Measurements from ENCODE around the gene COG5.

The COG5 gene

GRCh38 chr7:107453388-107453787 lies 110.3 kb downstream of the COG5 start:
- DNase-seq: no peak

GRCh38 chr7:107450970-107451369 lies 112.8 kb downstream of the COG5 start:
- DNase-seq: no peak

GRCh38 chr7:107446988-107447387 lies 116.7 kb downstream of the COG5 start:
- no peak for DNase-seq

- no peak for DNase-seq
These were observed 117.2 kb downstream of the COG5 start for GRCh38 chr7:107446531-107446930.

- no peak for DNase-seq
These were observed 121.0 kb downstream of the COG5 start for GRCh38 chr7:107442678-107443077.

GRCh38 chr7:107441581-107442422 lies 121.9 kb downstream of the COG5 start:
- no peak for DNase-seq

GRCh38 chr7:107439025-107439424 lies 124.7 kb downstream of the COG5 start:
- DNase-seq: no peak

GRCh38 chr7:107435749-107436148 lies 128.0 kb downstream of the COG5 start:
- DNase-seq: no peak

GRCh38 chr7:107432261-107432660 lies 131.5 kb downstream of the COG5 start:
- DNase-seq: no peak

- DNase-seq: no peak
These were observed 133.7 kb downstream of the COG5 start for GRCh38 chr7:107430057-107430456.

GRCh38 chr7:107428642-107429041 lies 135.1 kb downstream of the COG5 start:
- peak; percentile 14 for DNase-seq

- DNase-seq: no peak
These were observed 136.3 kb downstream of the COG5 start for GRCh38 chr7:107427462-107427861.

GRCh38 chr7:107414198-107414597 lies 149.5 kb downstream of the COG5 start:
- no peak for DNase-seq

- DNase-seq: no peak
These were observed 155.4 kb downstream of the COG5 start for GRCh38 chr7:107408349-107408748.

- DNase-seq: no peak
These were observed 158.2 kb downstream of the COG5 start for GRCh38 chr7:107405559-107405958.

- DNase-seq: no peak
These were observed 158.8 kb downstream of the COG5 start for GRCh38 chr7:107404740-107405537.

- no peak for DNase-seq
These were observed 165.6 kb downstream of the COG5 start for GRCh38 chr7:107398161-107398560.

- no peak for DNase-seq
These were observed 166.7 kb downstream of the COG5 start for GRCh38 chr7:107396990-107397389.

- no peak for DNase-seq
These were observed 167.6 kb downstream of the COG5 start for GRCh38 chr7:107396081-107396480.

- DNase-seq: no peak
These were observed 168.9 kb downstream of the COG5 start for GRCh38 chr7:107394831-107395230.

- no peak for DNase-seq
These were observed 169.4 kb downstream of the COG5 start for GRCh38 chr7:107394276-107394675.

GRCh38 chr7:107392830-107393229 lies 170.9 kb downstream of the COG5 start:
- no peak for DNase-seq

GRCh38 chr7:107390916-107391315 lies 172.8 kb downstream of the COG5 start:
- DNase-seq: no peak

GRCh38 chr7:107388604-107389003 lies 175.1 kb downstream of the COG5 start:
- no peak for DNase-seq

Data from NCI-H526 treated with DMSO at 0.1 percent for 48 hours (cell line).